GM21717 (cell line): ENCODE data around the gene EIF1AX.
"Not testable (repeated sequence)": the region's sequence is repeated elsewhere in the genome, so short reads cannot be mapped to it uniquely, and the experiment has no call there.

Experiments
- ATAC-seq: cut with Tn5 transposase; IDR thresholded peaks from one replicate; pipeline ENCODE4 v1.9.1; 2021; ENCODE audit warnings: mild to moderate bottlenecking, moderate library complexity; ENCODE audit not compliant: unreplicated experiment

EIF1AX gene

GRCh38 chrX:20141281-20142220, at the start of gene EIF1AX:
Gene EIF1AX (minus strand): TSS chrX:20141838. CDS start chrX:20141640, 198 bp downstream.
- peak; percentile 99 for ATAC-seq

GRCh38 chrX:20189171-20189570, 47.5 kb upstream of the EIF1AX start:
- ATAC-seq = no peak

- no peak for ATAC-seq
Measured at GRCh38 chrX:20181598-20182329, 40.1 kb upstream of the EIF1AX start.

GRCh38 chrX:20177093-20177492, 35.5 kb upstream of the EIF1AX start:
- ATAC-seq = no peak

DNA sequence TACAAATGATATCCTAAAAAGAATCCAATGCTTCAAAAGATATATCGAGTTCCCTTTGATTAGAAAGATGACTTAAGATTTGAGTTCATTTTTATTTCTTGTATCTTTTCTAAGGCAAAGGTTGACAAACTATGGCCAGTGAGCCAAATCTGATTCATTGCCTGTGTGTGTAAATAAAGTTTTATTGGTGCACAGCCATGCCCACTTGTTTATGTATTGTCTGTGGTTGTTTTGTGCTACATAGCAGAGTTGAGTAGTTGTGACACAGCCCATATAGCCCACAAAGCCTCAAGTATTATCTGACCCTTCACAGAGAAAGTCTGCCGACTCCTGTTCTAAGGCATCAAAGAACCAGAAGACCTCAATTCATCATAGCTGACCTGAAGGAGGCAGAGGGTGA, 32.2 kb upstream of the EIF1AX start:
- ATAC-seq = no peak

DNA sequence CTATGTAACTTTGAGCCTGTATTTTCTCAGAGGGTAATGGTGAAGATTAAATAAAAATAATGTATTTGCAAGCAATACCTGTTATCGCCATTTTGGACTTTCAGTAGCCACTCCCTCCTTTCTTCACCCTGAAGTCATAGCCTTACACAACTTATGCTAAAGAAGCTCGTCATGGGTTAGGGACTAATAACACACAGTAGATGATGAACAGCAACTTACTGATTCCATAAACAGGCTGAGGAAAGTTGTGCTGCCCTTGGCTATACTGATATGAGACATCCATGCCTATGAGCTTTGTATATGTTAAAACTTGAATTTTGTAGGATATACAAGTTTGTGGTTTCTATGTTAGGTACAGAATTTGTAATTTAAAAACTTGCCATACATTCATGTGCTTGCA, 31.7 kb upstream of the EIF1AX start:
- ATAC-seq = no peak

DNA sequence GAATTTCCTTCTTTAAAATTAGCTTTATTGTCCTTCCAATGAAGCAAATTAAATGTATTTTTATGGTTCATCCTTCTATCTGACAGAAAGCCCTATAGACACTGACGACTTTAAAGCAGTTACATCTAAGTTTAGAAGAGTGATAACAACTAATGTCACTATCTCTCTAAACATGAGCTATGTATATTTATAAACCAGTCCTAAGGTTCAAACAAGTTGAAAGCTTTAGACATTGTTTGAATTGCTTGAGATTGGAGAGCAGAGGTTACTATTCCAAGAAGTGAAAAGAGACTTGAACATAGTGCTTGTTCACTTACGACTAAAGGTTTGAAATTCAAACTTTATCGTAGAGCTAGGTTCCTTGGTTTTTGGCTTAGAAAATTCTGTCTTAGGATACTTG, 30.2 kb upstream of the EIF1AX start:
- ATAC-seq = no peak

GRCh38 chrX:20162516-20162915, 20.9 kb upstream of the EIF1AX start:
- ATAC-seq = not testable (repeated sequence)

GRCh38 chrX:20159797-20160385, 18.3 kb upstream of the EIF1AX start:
- ATAC-seq = no peak

GRCh38 chrX:20151689-20152088, 10.1 kb upstream of the EIF1AX start:
- no peak for ATAC-seq

GRCh38 chrX:20149326-20149725, 7.7 kb upstream of the EIF1AX start:
- ATAC-seq = no peak

- no peak for ATAC-seq
Measured at GRCh38 chrX:20147561-20147960, 5.9 kb upstream of the EIF1AX start.

- no peak for ATAC-seq
Measured at GRCh38 chrX:20144491-20144890, 2.9 kb upstream of the EIF1AX start.

DNA sequence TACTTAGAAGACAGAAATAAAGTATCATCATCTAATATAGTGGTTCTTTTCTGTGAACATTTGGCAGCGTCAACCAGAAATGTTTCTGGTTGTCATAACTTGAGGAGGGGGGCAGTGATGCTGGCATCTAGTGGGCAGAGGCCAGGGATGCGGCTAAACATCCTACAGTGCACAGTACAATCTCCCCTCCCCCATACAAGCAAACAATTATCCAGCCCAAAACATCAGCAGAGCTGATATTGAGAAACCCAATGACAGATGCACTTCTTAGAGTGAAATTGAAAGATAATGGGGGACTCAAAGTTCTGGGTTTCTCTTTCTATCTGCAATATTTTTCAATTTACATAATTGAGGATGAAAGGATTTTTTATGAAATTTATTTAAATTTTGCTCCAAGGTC, 1.9 kb upstream of the EIF1AX start:
- no peak for ATAC-seq

DNA sequence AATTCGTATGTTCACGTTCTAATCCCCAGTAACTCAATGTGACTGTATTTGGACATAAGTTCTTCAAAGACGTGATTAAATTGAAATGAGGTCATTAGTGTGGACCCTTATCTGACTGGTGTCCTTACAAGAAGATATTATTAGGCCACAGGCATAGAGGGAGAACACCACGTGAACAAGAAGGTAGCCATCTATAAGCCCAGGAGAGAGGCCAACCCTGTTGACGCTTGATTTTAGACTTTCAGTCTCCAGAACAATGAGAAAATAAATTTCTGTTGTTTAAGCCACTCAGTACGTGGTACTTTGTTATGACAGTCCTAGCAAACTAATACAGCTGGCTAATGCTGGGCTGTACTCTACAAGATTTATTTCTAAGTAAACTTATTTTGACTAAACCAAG, 1.5 kb upstream of the EIF1AX start:
- ATAC-seq = no peak

DNA sequence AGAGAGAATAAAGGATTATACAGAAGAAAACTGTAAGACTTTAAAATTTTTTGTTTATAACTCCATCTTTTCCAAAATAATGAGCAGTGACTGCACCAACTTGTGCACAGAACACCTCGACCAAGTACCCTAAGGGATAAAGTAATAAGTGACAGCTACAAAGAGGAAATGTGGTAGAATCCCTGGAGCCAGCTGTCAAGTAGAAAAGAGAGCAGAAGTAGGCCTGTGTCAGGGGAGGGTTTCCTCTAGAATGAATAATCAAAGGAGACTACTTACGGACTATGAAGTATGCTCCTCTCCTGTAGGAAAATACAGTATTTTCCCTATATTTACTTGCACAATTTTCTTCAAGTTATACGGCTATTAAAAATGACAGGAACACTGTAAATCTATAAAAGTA, 1.2 kb downstream of the EIF1AX start:
- ATAC-seq = no peak

GRCh38 chrX:20139966-20140365, 1.7 kb downstream of the EIF1AX start:
- ATAC-seq = no peak

- ATAC-seq = no peak
Measured at GRCh38 chrX:20135944-20136343, 5.7 kb downstream of the EIF1AX start.

GRCh38 chrX:20132666-20133065, 9.0 kb downstream of the EIF1AX start:
- ATAC-seq = no peak

GRCh38 chrX:20130357-20130756, 11.3 kb downstream of the EIF1AX start:
- no peak for ATAC-seq

DNA sequence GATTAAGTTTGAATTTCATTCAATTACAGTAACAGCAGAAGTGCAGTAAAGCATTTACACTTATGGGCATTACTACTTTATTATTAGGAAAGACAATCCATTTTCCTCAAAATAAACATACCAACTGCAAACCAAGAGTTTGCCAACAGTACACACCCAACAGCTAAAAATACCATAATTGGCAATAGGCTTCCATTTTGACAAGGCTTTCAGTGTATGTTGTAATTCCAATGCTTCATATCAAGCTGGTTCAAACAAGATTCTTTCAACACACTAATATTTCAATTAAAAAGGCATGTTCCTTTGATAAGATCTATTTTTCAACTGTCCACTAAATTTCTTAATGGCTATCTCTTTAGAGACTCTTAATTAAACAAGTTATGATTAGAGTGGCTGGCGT, 12.1 kb downstream of the EIF1AX start:
- ATAC-seq = no peak

GRCh38 chrX:20128670-20129069, 13.0 kb downstream of the EIF1AX start:
- no peak for ATAC-seq
